GM23338 (cell line): ENCODE results near the gene AKAP9. TPM values are rescaled to one million over a fixed set of nuclear protein-coding genes. Genes with fewer than 3 reads are reported as not detected.

ENCODE experiments used
- ATAC-seq: fragments of 200-7000 bp; cut with Tn5 transposase; 3 replicates; pipeline ENCODE4 v1.9.1; 2020
- DNase-seq: peaks from one replicate; pipeline ENCODE4 v3.0.0-alpha.2; 2015; ENCODE audit warnings: low spot score
- H2AFZ ChIP-seq: fragments of 200-600 bp; sonication (generic); 2 replicates; pipeline ENCODE4 v1.8.0; 2016; ENCODE audit warnings: antibody characterized with exemption, mild to moderate bottlenecking, moderate library complexity
- H3F3A ChIP-seq: fragments of 200-600 bp; sonication (generic); replicated peaks from 2 replicates; pipeline ENCODE4 v1.8.0; 2017; ENCODE audit warnings: antibody characterized with exemption, mixed run types, low read depth
- H3K27ac ChIP-seq: fragments of 200-600 bp; sonication (generic); 2 replicates; pipeline ENCODE4 v1.6.1; 2016; ENCODE audit warnings: low read depth
- H3K27me3 ChIP-seq: fragments of 200-600 bp; sonication (generic); 2 replicates; pipeline ENCODE4 v1.8.0; 2016; ENCODE audit warnings: mild to moderate bottlenecking, mixed run types, moderate library complexity; ENCODE audit not compliant: insufficient read depth
- H3K36me3 ChIP-seq: fragments of 200-600 bp; sonication (generic); 2 replicates; pipeline ENCODE4 v1.8.0; 2016; ENCODE audit warnings: mild to moderate bottlenecking; ENCODE audit not compliant: insufficient read depth
- H3K4me1 ChIP-seq: fragments of 200-600 bp; sonication (generic); 2 replicates; pipeline ENCODE4 v1.8.0; 2016; ENCODE audit warnings: mild to moderate bottlenecking, moderate library complexity; ENCODE audit not compliant: insufficient read depth
- H3K4me2 ChIP-seq: fragments of 200-600 bp; sonication (generic); 2 replicates; pipeline ENCODE4 v1.7.1; 2017; ENCODE audit warnings: mixed run types
- H3K4me3 ChIP-seq: fragments of 200-600 bp; sonication (generic); 2 replicates; pipeline ENCODE4 v1.6.1; 2016; ENCODE audit warnings: mixed run types
- H3K79me2 ChIP-seq: fragments of 200-600 bp; sonication (generic); replicated peaks from 2 replicates; pipeline ENCODE4 v1.8.0; 2017; ENCODE audit warnings: mild to moderate bottlenecking; ENCODE audit not compliant: insufficient read depth
- H3K9me2 ChIP-seq: fragments of 200-600 bp; sonication (generic); 2 replicates; pipeline ENCODE4 v1.8.0; 2017; ENCODE audit not compliant: insufficient read depth
- H4K20me1 ChIP-seq: fragments of 200-600 bp; sonication (generic); replicated peaks from 2 replicates; pipeline ENCODE4 v1.8.0; 2017; ENCODE audit warnings: mild to moderate bottlenecking; ENCODE audit not compliant: insufficient read depth
- H3K27ac Mint-ChIP-seq: 2 replicates; pipeline ENCODE4 v1.8.0; 2020; ENCODE audit warnings: inconsistent platforms, mild to moderate bottlenecking, moderate library complexity, mixed read lengths
- H3K27me3 Mint-ChIP-seq: 3 replicates; pipeline ENCODE4 v1.8.0; 2022; ENCODE audit warnings: low read depth, mild to moderate bottlenecking, moderate library complexity, mixed read lengths, inconsistent platforms; ENCODE audit not compliant: insufficient read depth, poor library complexity
- H3K36me3 Mint-ChIP-seq: 3 replicates; pipeline ENCODE4 v1.8.0; 2021; ENCODE audit warnings: low read depth, mild to moderate bottlenecking, inconsistent platforms, moderate library complexity, mixed read lengths
- H3K4me1 Mint-ChIP-seq: 3 replicates; pipeline ENCODE4 v1.8.0; 2020; ENCODE audit warnings: mild to moderate bottlenecking, inconsistent platforms, mixed read lengths
- H3K4me3 Mint-ChIP-seq: 3 replicates; pipeline ENCODE4 v1.8.0; 2021; ENCODE audit warnings: moderate library complexity, mild to moderate bottlenecking, inconsistent platforms, mixed read lengths
- H3K9me3 Mint-ChIP-seq: 3 replicates; pipeline ENCODE4 v1.8.0; 2020; ENCODE audit warnings: moderate library complexity, mild to moderate bottlenecking, inconsistent platforms, mixed read lengths
- CREB1 ChIP-seq: fragments of 250-450 bp; sonication (Bioruptor Pico); IDR thresholded peaks from 2 replicates; pipeline ENCODE4 v1.5.0; 2020; ENCODE audit warnings: low read depth, mild to moderate bottlenecking, moderate library complexity
- EZH2 ChIP-seq: fragments of 200-600 bp; sonication (generic); IDR thresholded peaks from one replicate; pipeline ENCODE4 v1.8.0; 2017; ENCODE audit warnings: antibody characterized with exemption, mild to moderate bottlenecking, low read depth; ENCODE audit not compliant: unreplicated experiment
- EZH2phosphoT487 ChIP-seq: fragments of 200-600 bp; sonication (generic); IDR thresholded peaks from one replicate; pipeline ENCODE4 v1.8.1; 2018; ENCODE audit warnings: antibody characterized with exemption; ENCODE audit not compliant: unreplicated experiment
- JUNB ChIP-seq: IDR thresholded peaks from one replicate; pipeline ENCODE4 v1.6.1; 2016; ENCODE audit warnings: antibody characterized with exemption; ENCODE audit not compliant: unreplicated experiment
- NANOG ChIP-seq: IDR thresholded peaks from 2 replicates; pipeline ENCODE4 v1.6.1; 2016; ENCODE audit warnings: antibody characterized with exemption, borderline replicate concordance
- STAT1 ChIP-seq: IDR thresholded peaks from one replicate; pipeline ENCODE4 v1.6.1; 2016; ENCODE audit warnings: antibody characterized with exemption; ENCODE audit not compliant: unreplicated experiment
- ZNF114 ChIP-seq: fragments of 250-450 bp; sonication (Bioruptor Pico); IDR thresholded peaks from 2 replicates; pipeline ENCODE4 v1.5.0; 2020; ENCODE audit warnings: mild to moderate bottlenecking, moderate library complexity
- ZNF331 ChIP-seq: fragments of 250-450 bp; sonication (Bioruptor Pico); IDR thresholded peaks from 2 replicates; pipeline ENCODE4 v1.5.0; 2020; ENCODE audit warnings: low read depth, mild to moderate bottlenecking, moderate library complexity
- polyA plus RNA-seq: library from polyadenylated mRNA; unstranded; fragments of >200 nt; fragmentation: Nextera tagmentation; extraction: Ambion mirVana; gene quantifications from 2 replicates; pipeline ENCODE4 v1.2.1, GENCODE V29; 2016
- total RNA-seq: library from RNA; depleted of rRNA; stranded (reverse); fragments of >200 nt; shearing (Covaris generic); gene quantifications from 2 replicates; pipeline ENCODE4 v1.2.3, GENCODE V29; 2014
- TF ChIP-seq, protein P1 (sequence below): IDR thresholded peaks from 2 replicates; pipeline ENCODE4 v1.6.1; 2016; ENCODE audit warnings: antibody characterized with exemption
- TF ChIP-seq, protein P2 (sequence below): IDR thresholded peaks from one replicate; pipeline ENCODE4 v1.6.1; 2018; ENCODE audit warnings: antibody characterized with exemption; ENCODE audit not compliant: unreplicated experiment
- TF ChIP-seq, protein P3 (sequence below): fragments of 250-450 bp; sonication (Bioruptor Pico); IDR thresholded peaks from 2 replicates; pipeline ENCODE4 v1.5.0; 2020; ENCODE audit warnings: mild to moderate bottlenecking, moderate library complexity
- TF ChIP-seq, protein P4 (sequence below), 2 experiments: fragments of 200-600 bp in 1 of 2; sonication (generic) in 1 of 2; conservative IDR thresholded peaks; 2 replicates each; pipeline versions ENCODE4 v1.5.1 to v1.6.1; 2016 to 2017; ENCODE audit warnings: antibody characterized with exemption in 2 of 2, low read depth in 2 of 2, mild to moderate bottlenecking in 2 of 2, moderate library complexity in 1 of 2

AKAP9 gene
- total and polyA plus RNA-seq, 2 experiments from 2014 or later, result 33.5 to 67.4 TPM

DNA sequence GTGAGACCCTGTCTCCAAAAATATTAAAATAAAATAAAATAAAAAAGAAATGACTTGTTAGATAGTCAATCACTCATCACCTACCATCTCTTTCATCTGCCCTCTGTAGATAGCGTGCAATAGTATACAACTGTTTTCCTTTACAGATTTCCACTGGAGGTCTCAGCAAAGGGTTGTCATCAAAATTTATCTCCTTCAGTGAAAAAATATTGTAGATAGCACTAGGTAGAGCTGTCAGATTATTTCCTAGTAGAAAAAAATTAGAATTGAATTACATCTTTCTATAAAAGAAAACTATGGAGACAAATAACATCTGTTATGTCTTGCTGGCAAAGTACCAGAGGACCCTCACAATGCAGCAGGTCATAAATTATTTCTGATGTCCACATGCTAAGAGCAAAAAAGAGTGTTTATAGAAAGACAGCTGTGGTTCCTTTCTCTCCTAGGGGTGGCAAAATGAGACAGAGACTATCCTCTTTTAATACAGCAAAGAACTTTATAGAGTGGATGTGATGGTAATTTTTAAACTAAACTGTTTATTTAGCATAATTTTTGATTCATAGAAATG lies 209.9 kb downstream of the AKAP9 start (continued):
- TF ChIP-seq ZNF114 (no peak), CREB1 (CRISPR knock-in tag) (no peak)

DNA sequence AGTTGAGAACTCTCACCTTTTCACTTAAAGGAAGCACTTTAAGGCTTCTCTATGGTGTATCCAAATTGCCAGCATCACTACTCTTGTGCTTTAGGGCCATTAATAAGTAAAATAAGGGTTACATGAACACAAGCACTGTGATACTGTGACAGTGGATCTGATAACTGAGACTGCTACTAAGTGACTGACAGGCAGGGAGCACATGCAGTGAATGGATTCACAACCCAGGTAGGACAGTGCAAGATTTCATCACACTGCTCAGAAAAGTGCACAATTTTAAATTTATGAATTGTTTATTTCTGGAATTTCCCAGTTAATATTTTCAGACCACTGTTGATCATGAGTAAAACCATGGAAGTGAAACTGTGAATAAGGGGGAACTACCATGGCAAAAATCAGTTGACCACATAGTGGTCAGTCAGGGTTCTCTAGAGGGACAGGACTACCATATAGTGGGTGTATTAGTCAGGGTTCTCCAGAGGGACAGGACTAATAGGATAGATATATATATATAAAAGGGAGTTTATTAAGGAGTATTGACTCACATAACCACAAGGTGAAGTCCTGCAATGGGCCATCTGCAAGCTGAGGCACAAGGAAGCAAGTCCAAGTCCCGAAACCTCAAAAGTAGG lies 214.6 kb downstream of the AKAP9 start:
- no peak for ATAC-seq
- Histone ChIP-seq H3K4me1 (no peaks in the 10 kb centered on the region), H2AFZ (no peak overlapping the region; the same call in 1 of the 2 replicates), H3F3A (no peaks in the 10 kb centered on the region), H3K36me3 (no peaks in the 10 kb centered on the region), H4K20me1 (no peaks in the 10 kb centered on the region), H3K27me3 (no peaks in the 10 kb centered on the region), H3K4me2 (no peak overlapping the region), H3K4me3 (no peak overlapping the region), H3K27ac (no peak overlapping the region), H3K9me2 (no peaks in the 10 kb centered on the region), H3K79me2 (no peaks in the 10 kb centered on the region)
- DNase-seq, result no peak
- Mint-ChIP-seq H3K27ac (no peak overlapping the region), H3K4me3 (no peak overlapping the region), H3K9me3 (no peaks in the 10 kb centered on the region), H3K4me1 (no peaks in the 10 kb centered on the region), H3K36me3 (no peaks in the 10 kb centered on the region), H3K27me3 (peaks cover 2% of the 10 kb centered on the region)
- no peak for TF ChIP-seq EZH2phosphoT487
- TF ChIP-seq, protein P1, sequence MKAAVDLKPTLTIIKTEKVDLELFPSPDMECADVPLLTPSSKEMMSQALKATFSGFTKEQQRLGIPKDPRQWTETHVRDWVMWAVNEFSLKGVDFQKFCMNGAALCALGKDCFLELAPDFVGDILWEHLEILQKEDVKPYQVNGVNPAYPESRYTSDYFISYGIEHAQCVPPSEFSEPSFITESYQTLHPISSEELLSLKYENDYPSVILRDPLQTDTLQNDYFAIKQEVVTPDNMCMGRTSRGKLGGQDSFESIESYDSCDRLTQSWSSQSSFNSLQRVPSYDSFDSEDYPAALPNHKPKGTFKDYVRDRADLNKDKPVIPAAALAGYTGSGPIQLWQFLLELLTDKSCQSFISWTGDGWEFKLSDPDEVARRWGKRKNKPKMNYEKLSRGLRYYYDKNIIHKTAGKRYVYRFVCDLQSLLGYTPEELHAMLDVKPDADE, result no peak
- TF ChIP-seq, protein P2, sequence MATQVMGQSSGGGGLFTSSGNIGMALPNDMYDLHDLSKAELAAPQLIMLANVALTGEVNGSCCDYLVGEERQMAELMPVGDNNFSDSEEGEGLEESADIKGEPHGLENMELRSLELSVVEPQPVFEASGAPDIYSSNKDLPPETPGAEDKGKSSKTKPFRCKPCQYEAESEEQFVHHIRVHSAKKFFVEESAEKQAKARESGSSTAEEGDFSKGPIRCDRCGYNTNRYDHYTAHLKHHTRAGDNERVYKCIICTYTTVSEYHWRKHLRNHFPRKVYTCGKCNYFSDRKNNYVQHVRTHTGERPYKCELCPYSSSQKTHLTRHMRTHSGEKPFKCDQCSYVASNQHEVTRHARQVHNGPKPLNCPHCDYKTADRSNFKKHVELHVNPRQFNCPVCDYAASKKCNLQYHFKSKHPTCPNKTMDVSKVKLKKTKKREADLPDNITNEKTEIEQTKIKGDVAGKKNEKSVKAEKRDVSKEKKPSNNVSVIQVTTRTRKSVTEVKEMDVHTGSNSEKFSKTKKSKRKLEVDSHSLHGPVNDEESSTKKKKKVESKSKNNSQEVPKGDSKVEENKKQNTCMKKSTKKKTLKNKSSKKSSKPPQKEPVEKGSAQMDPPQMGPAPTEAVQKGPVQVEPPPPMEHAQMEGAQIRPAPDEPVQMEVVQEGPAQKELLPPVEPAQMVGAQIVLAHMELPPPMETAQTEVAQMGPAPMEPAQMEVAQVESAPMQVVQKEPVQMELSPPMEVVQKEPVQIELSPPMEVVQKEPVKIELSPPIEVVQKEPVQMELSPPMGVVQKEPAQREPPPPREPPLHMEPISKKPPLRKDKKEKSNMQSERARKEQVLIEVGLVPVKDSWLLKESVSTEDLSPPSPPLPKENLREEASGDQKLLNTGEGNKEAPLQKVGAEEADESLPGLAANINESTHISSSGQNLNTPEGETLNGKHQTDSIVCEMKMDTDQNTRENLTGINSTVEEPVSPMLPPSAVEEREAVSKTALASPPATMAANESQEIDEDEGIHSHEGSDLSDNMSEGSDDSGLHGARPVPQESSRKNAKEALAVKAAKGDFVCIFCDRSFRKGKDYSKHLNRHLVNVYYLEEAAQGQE, result no peak
- TF ChIP-seq CREB1 (CRISPR knock-in tag), result no peak
- TF ChIP-seq EZH2, result no peak
- TF ChIP-seq JUNB, result no peak
- no peak for TF ChIP-seq STAT1
- TF ChIP-seq, protein P3, sequence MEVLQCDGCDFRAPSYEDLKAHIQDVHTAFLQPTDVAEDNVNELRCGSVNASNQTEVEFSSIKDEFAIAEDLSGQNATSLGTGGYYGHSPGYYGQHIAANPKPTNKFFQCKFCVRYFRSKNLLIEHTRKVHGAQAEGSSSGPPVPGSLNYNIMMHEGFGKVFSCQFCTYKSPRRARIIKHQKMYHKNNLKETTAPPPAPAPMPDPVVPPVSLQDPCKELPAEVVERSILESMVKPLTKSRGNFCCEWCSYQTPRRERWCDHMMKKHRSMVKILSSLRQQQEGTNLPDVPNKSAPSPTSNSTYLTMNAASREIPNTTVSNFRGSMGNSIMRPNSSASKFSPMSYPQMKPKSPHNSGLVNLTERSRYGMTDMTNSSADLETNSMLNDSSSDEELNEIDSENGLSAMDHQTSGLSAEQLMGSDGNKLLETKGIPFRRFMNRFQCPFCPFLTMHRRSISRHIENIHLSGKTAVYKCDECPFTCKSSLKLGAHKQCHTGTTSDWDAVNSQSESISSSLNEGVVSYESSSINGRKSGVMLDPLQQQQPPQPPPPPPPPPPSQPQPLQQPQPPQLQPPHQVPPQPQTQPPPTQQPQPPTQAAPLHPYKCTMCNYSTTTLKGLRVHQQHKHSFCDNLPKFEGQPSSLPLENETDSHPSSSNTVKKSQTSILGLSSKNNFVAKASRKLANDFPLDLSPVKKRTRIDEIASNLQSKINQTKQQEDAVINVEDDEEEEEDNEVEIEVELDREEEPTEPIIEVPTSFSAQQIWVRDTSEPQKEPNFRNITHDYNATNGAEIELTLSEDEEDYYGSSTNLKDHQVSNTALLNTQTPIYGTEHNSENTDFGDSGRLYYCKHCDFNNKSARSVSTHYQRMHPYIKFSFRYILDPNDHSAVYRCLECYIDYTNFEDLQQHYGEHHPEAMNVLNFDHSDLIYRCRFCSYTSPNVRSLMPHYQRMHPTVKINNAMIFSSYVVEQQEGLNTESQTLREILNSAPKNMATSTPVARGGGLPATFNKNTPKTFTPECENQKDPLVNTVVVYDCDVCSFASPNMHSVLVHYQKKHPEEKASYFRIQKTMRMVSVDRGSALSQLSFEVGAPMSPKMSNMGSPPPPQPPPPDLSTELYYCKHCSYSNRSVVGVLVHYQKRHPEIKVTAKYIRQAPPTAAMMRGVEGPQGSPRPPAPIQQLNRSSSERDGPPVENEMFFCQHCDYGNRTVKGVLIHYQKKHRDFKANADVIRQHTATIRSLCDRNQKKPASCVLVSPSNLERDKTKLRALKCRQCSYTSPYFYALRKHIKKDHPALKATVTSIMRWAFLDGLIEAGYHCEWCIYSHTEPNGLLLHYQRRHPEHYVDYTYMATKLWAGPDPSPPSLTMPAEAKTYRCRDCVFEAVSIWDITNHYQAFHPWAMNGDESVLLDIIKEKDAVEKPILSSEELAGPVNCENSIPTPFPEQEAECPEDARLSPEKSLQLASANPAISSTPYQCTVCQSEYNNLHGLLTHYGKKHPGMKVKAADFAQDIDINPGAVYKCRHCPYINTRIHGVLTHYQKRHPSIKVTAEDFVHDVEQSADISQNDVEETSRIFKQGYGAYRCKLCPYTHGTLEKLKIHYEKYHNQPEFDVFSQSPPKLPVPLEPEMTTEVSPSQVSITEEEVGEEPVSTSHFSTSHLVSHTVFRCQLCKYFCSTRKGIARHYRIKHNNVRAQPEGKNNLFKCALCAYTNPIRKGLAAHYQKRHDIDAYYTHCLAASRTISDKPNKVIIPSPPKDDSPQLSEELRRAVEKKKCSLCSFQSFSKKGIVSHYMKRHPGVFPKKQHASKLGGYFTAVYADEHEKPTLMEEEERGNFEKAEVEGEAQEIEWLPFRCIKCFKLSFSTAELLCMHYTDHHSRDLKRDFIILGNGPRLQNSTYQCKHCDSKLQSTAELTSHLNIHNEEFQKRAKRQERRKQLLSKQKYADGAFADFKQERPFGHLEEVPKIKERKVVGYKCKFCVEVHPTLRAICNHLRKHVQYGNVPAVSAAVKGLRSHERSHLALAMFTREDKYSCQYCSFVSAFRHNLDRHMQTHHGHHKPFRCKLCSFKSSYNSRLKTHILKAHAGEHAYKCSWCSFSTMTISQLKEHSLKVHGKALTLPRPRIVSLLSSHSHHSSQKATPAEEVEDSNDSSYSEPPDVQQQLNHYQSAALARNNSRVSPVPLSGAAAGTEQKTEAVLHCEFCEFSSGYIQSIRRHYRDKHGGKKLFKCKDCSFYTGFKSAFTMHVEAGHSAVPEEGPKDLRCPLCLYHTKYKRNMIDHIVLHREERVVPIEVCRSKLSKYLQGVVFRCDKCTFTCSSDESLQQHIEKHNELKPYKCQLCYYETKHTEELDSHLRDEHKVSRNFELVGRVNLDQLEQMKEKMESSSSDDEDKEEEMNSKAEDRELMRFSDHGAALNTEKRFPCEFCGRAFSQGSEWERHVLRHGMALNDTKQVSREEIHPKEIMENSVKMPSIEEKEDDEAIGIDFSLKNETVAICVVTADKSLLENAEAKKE (CRISPR knock-in tag), result no peak
- TF ChIP-seq, protein P4, sequence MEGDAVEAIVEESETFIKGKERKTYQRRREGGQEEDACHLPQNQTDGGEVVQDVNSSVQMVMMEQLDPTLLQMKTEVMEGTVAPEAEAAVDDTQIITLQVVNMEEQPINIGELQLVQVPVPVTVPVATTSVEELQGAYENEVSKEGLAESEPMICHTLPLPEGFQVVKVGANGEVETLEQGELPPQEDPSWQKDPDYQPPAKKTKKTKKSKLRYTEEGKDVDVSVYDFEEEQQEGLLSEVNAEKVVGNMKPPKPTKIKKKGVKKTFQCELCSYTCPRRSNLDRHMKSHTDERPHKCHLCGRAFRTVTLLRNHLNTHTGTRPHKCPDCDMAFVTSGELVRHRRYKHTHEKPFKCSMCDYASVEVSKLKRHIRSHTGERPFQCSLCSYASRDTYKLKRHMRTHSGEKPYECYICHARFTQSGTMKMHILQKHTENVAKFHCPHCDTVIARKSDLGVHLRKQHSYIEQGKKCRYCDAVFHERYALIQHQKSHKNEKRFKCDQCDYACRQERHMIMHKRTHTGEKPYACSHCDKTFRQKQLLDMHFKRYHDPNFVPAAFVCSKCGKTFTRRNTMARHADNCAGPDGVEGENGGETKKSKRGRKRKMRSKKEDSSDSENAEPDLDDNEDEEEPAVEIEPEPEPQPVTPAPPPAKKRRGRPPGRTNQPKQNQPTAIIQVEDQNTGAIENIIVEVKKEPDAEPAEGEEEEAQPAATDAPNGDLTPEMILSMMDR (conservative IDR thresholded peaks at IDR 0.05; ENCODE audit: low read depth in 2 of 2), result no peak
- no peak for TF ChIP-seq NANOG
- TF ChIP-seq ZNF114, result no peak
- TF ChIP-seq ZNF331 (CRISPR knock-in tag), result no peak
